GM19455 (cell line): ENCODE results near the gene FBLN2.

Experiments
- ATAC-seq: cut with Tn5 transposase; IDR thresholded peaks from one replicate; pipeline ENCODE4 v1.9.1; 2021; ENCODE audit not compliant: unreplicated experiment

The FBLN2 gene

GRCh38 chr3:13597661-13598060 lies 48.7 kb downstream of the FBLN2 start:
- no peak for ATAC-seq

GRCh38 chr3:13598201-13598600 lies 49.3 kb downstream of the FBLN2 start:
- ATAC-seq: no peak

GRCh38 chr3:13598926-13599886 lies 50.3 kb downstream of the FBLN2 start:
- no peak for ATAC-seq

GRCh38 chr3:13599887-13600450 lies 51.0 kb downstream of the FBLN2 start:
- ATAC-seq: no peak

GRCh38 chr3:13600950-13601691 lies 52.2 kb downstream of the FBLN2 start:
- no peak for ATAC-seq

GRCh38 chr3:13601692-13602080 lies 52.8 kb downstream of the FBLN2 start:
- no peak for ATAC-seq

- no peak for ATAC-seq
These were observed 56.6 kb downstream of the FBLN2 start for GRCh38 chr3:13605555-13605954.

- ATAC-seq: no peak
These were observed 59.1 kb downstream of the FBLN2 start for GRCh38 chr3:13607821-13608597.

- no peak for ATAC-seq
These were observed 60.2 kb downstream of the FBLN2 start for GRCh38 chr3:13608969-13609725.

- no peak for ATAC-seq
These were observed 61.2 kb downstream of the FBLN2 start for GRCh38 chr3:13610006-13610570.

- ATAC-seq: no peak
These were observed 62.3 kb downstream of the FBLN2 start for GRCh38 chr3:13611221-13611620.

- no peak for ATAC-seq
These were observed 63.9 kb downstream of the FBLN2 start for GRCh38 chr3:13612829-13613228.

GRCh38 chr3:13613343-13614190 lies 64.6 kb downstream of the FBLN2 start:
- no peak for ATAC-seq

GRCh38 chr3:13614607-13615006 lies 65.7 kb downstream of the FBLN2 start:
- no peak for ATAC-seq

GRCh38 chr3:13615019-13615528 lies 66.1 kb downstream of the FBLN2 start:
- ATAC-seq: no peak

- ATAC-seq: no peak
These were observed 67.4 kb downstream of the FBLN2 start for GRCh38 chr3:13616359-13616758.

GRCh38 chr3:13617097-13617738 lies 68.3 kb downstream of the FBLN2 start:
- ATAC-seq: no peak

GRCh38 chr3:13617981-13618380 lies 69.1 kb downstream of the FBLN2 start:
- ATAC-seq: no peak
